DOHH2 (cell line): ENCODE results near the gene RARG.

ENCODE experiments used
- EZH2phosphoT487 ChIP-seq: fragments of 200-600 bp; sonication (generic); IDR thresholded peaks from 2 replicates; pipeline ENCODE4 v1.6.1; 2017; ENCODE audit warnings: borderline replicate concordance, mild to moderate bottlenecking, antibody characterized with exemption, low read length, moderate library complexity, mixed read lengths
- TF ChIP-seq, protein P1 (sequence below): fragments of 200-600 bp; sonication (generic); IDR thresholded peaks from one replicate; pipeline ENCODE4 v1.5.1; 2014; ENCODE audit warnings: antibody characterized with exemption, mild to moderate bottlenecking, low read depth, low read length; ENCODE audit not compliant: poor library complexity, severe bottlenecking

DNA sequence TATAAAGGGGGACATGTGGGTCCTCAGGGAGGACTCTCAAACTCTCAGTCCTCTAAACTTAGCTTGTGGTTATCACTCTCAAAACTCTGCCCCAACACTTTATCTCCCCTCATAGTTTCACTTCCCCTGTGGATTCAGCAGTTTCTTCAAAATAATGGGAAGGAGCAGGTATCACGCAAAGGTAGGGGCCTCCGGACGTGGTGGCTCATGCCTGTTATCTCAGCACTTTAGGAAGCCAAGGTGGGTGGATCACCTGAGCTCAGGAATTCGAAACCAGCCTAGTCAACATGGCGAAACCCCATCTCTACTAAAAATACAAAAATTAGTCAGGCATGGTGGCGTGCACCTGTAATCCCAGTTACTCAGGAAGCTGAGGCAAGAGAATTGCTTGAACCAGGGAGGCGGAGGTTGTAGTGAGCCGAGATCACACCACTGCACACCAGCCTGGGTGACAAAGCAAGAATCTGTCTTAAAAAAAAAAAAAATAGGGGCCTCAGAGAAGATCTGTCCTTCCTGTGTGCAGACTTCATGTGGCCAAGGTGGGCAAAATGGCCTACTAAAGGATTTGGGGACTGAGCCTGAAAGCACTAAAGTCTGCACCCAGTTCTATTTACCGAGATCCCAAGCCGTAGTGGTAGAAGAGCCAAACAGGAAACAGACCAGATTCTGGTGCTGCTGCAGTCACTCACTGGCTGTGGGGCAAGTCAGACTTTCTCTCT lies 31.4 kb downstream of the RARG start:
- TF ChIP-seq, protein P1, sequence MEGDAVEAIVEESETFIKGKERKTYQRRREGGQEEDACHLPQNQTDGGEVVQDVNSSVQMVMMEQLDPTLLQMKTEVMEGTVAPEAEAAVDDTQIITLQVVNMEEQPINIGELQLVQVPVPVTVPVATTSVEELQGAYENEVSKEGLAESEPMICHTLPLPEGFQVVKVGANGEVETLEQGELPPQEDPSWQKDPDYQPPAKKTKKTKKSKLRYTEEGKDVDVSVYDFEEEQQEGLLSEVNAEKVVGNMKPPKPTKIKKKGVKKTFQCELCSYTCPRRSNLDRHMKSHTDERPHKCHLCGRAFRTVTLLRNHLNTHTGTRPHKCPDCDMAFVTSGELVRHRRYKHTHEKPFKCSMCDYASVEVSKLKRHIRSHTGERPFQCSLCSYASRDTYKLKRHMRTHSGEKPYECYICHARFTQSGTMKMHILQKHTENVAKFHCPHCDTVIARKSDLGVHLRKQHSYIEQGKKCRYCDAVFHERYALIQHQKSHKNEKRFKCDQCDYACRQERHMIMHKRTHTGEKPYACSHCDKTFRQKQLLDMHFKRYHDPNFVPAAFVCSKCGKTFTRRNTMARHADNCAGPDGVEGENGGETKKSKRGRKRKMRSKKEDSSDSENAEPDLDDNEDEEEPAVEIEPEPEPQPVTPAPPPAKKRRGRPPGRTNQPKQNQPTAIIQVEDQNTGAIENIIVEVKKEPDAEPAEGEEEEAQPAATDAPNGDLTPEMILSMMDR: no peak
- no peak for TF ChIP-seq EZH2phosphoT487
